ENCODE results near the gene DUSP15.

DNA sequence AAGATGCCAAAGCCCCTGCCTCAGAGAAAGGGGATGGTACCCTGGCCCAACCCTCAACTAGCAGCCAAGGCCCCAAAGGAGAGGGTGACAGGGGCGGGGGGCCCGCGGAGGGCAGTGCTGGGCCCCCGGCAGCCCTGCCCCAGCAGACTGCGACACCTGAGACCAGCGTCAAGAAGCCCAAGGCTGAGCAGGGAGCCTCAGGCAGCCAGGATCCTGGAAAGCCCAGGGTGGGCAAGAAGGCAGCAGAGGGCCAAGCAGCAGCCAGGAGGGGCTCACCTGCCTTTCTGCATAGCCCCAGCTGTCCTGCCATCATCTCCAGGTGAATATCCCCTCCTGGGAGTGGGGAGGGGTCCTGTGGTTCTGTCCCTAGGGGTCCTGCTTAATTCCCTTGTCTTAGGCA, 50.1 kb downstream of the DUSP15 start:
- TF ChIP-seq POLR2A (IDR thresholded peaks at IDR 0.05; ENCODE audit: borderline replicate concordance, extremely low read depth, insufficient read depth, insufficient read length) (no peak), EZH2 (IDR thresholded peaks at IDR 0.05) (no peak), CTCF (IDR thresholded peaks at IDR 0.05 in 2 of 3, conservative IDR thresholded peaks at IDR 0.05 in 1 of 3; ENCODE audit: borderline replicate concordance in 1 of 3, insufficient read depth in 1 of 3, low read depth in 2 of 3, low read length in 2 of 3) (no peak), CEBPB (IDR thresholded peaks at IDR 0.05; ENCODE audit: low read depth) (no peak), ZNF274 (IDR thresholded peaks at IDR 0.05; ENCODE audit: low read depth, low read length) (no peak), POLR2AphosphoS5 (IDR thresholded peaks at IDR 0.05; ENCODE audit: low read depth, low read length) (no peak)
